GM12878 (cell line): ENCODE results near the gene WNT9B. TPM values are rescaled to one million over a fixed set of nuclear protein-coding genes. Genes with fewer than 3 reads are reported as not detected.

Experiments
- ATAC-seq: fragments of 200-7000 bp; cut with Tn5 transposase; 3 replicates; pipeline ENCODE4 v1.9.1; 2020; ENCODE audit warnings: mild to moderate bottlenecking, moderate library complexity
- BruUV-seq: library from RNA; stranded (reverse); fragments of 400-500 nt; replicated peaks from 2 replicates; lab custom pipeline; 2021; lab: Mats Ljungman, UMichigan
- CTCF ChIA-PET: fragments of 300-600 bp; sonication (Branson Sonifier 250); formaldehyde crosslinking; extraction: SDS; loops from one replicate; lab custom pipeline; 2021; ENCODE audit warnings: inconsistent platforms; lab: Yijun Ruan, JAX
- POLR2A ChIA-PET: fragments of 350-600 bp; formaldehyde crosslinking; extraction: SDS; loops from one replicate; lab custom pipeline; 2021; ENCODE audit warnings: inconsistent platforms; lab: Charles Lee
- RAD21 ChIA-PET: fragments of 300-600 bp; sonication (Branson Sonifier 250); formaldehyde crosslinking; loops from one replicate; lab custom pipeline; 2023; ENCODE audit warnings: antibody characterized with exemption; ENCODE audit not compliant: unreplicated experiment; lab: Charles Lee
- SMC1A ChIA-PET: fragments of 300-600 bp; sonication (Branson Sonifier 250); formaldehyde crosslinking; loops from one replicate; lab custom pipeline; 2023; ENCODE audit not compliant: unreplicated experiment, uncharacterized antibody; lab: Charles Lee
- DNase-seq: peaks from one replicate; pipeline ENCODE4 v3.0.0-alpha.2; 2011; ENCODE audit warnings: low read depth, low spot score
- FAIRE-seq: peaks from 3 replicates; lab custom pipeline; 2011; peaks lifted over from hg19 to GRCh38; lab: Jason Lieb, UNC
- H2AFZ ChIP-seq: 2 replicates; pipeline ENCODE4 v1.6.0; 2011; ENCODE audit warnings: low read depth, low read length, control low read depth; ENCODE audit not compliant: control insufficient read depth
- H3K27ac ChIP-seq: 2 replicates; pipeline ENCODE4 v1.5.1; 2011; ENCODE audit warnings: control low read depth; ENCODE audit not compliant: control insufficient read depth, insufficient read depth
- H3K27me3 ChIP-seq, 2 experiments: replicated peaks in 1 of 2; 2 replicates each; pipeline versions ENCODE4 v1.6.0 to v1.6.1; 2011; ENCODE audit warnings: low read length in 1 of 2; ENCODE audit not compliant: control insufficient read depth in 2 of 2, insufficient read depth in 2 of 2
- H3K36me3 ChIP-seq, 2 experiments: 2 replicates each; pipeline ENCODE4 v1.5.1; 2011; ENCODE audit warnings: low read length in 1 of 2; ENCODE audit not compliant: control insufficient read depth in 2 of 2, insufficient read depth in 2 of 2
- H3K4me1 ChIP-seq: 2 replicates; pipeline ENCODE4 v1.6.1; 2011; ENCODE audit warnings: mild to moderate bottlenecking, low read length, moderate library complexity, mixed read lengths; ENCODE audit not compliant: control insufficient read depth, insufficient read depth
- H3K4me2 ChIP-seq: 2 replicates; pipeline ENCODE4 v1.6.0; 2011; ENCODE audit warnings: control low read depth; ENCODE audit not compliant: control insufficient read depth, insufficient read depth
- H3K4me3 ChIP-seq: fragments of 200-600 bp; sonication (generic); 2 replicates; pipeline ENCODE4 v1.5.1; 2016
- H3K79me2 ChIP-seq: 2 replicates; pipeline ENCODE4 v1.6.0; 2011; ENCODE audit warnings: low read length; ENCODE audit not compliant: control insufficient read depth, insufficient read depth
- H3K9ac ChIP-seq: 2 replicates; pipeline ENCODE4 v1.8.0; 2011; ENCODE audit warnings: low read length, control low read depth, mixed read lengths; ENCODE audit not compliant: control insufficient read depth, insufficient read depth
- H3K9me3 ChIP-seq: replicated peaks from 3 replicates; pipeline ENCODE4 v1.5.1; 2011; ENCODE audit warnings: mild to moderate bottlenecking, low read length; ENCODE audit not compliant: control insufficient read depth, insufficient read depth
- H4K20me1 ChIP-seq: 2 replicates; pipeline ENCODE4 v1.6.0; 2011; ENCODE audit not compliant: control insufficient read depth, insufficient read depth
- BCL3 ChIP-seq: IDR thresholded peaks from 2 replicates; pipeline ENCODE4 v1.6.1; 2011; ENCODE audit warnings: borderline replicate concordance, low read depth, mild to moderate bottlenecking, moderate library complexity, low read length; ENCODE audit not compliant: insufficient read depth, poor library complexity, severe bottlenecking
- CUX1 ChIP-seq: IDR thresholded peaks from 2 replicates; pipeline ENCODE4 v1.6.1; 2012; ENCODE audit warnings: improper control_type of control experiment, low read depth, low read length; ENCODE audit not compliant: insufficient replicate concordance
- E4F1 ChIP-seq: fragments of 450-650 bp; IDR thresholded peaks from 2 replicates; pipeline ENCODE4 v1.6.1; 2018; ENCODE audit warnings: borderline replicate concordance, mild to moderate bottlenecking; ENCODE audit not compliant: partially characterized antibody
- ETV6 ChIP-seq, 2 experiments: fragments of 450-650 bp in 1 of 2; IDR thresholded peaks in 1 of 2; conservative IDR thresholded peaks in 1 of 2; 2 replicates each; pipeline ENCODE4 v1.6.1; 2014; ENCODE audit warnings: antibody characterized with exemption in 1 of 2, borderline replicate concordance in 1 of 2, low read depth in 1 of 2, mild to moderate bottlenecking in 1 of 2, moderate library complexity in 1 of 2
- JUND ChIP-seq: IDR thresholded peaks from 2 replicates; pipeline ENCODE4 v1.6.1; 2012; ENCODE audit warnings: low read depth, mild to moderate bottlenecking, low read length, improper control_type of control experiment, moderate library complexity
- KLF5 ChIP-seq: fragments of 450-650 bp; IDR thresholded peaks from 2 replicates; pipeline ENCODE4 v1.6.1; 2014; ENCODE audit warnings: mild to moderate bottlenecking; ENCODE audit not compliant: partially characterized antibody
- NR2C1 ChIP-seq: fragments of 450-650 bp; IDR thresholded peaks from 2 replicates; pipeline ENCODE4 v1.6.1; 2017; ENCODE audit warnings: antibody characterized with exemption, mild to moderate bottlenecking, moderate library complexity
- POLR2A ChIP-seq: IDR thresholded peaks from 2 replicates; pipeline ENCODE4 v1.6.1; 2011; ENCODE audit warnings: low read depth, mild to moderate bottlenecking, low read length
- STAT3 ChIP-seq: IDR thresholded peaks from 2 replicates; pipeline ENCODE4 v1.6.1; 2011; ENCODE audit warnings: low read depth, low read length, improper control_type of control experiment
- ZNF384 ChIP-seq: IDR thresholded peaks from 2 replicates; pipeline ENCODE4 v1.6.1; 2012; ENCODE audit warnings: low read depth, mild to moderate bottlenecking, low read length, improper control_type of control experiment, borderline replicate concordance
- WGBS: methylation state at CpG from one replicate; pipeline ENCODE4 v1.1.6; 2016; ENCODE audit warnings: low lambda C conversion rate; ENCODE audit not compliant: insufficient replicate concordance, insufficient coverage; ENCODE audit errors: missing lambda C conversion rate; 5-methylcytosine and 5-hydroxymethylcytosine counted together
- in situ Hi-C: fragments of 300-500 bp; cut with MboI; formaldehyde crosslinking; loops from 9 replicates; pipeline ENCODE4 v1.14.3; 2018; ENCODE audit warnings: mixed read lengths
- intact Hi-C: fragments of 100-400 bp; cut with micrococcal nuclease; formaldehyde crosslinking; loops from one replicate; pipeline ENCODE4 v1.14.2; 2022; ENCODE audit not compliant: unreplicated experiment
- polyA plus RNA-seq, 11 experiments: library from polyadenylated mRNA; depleted of rRNA in 4 of 11; unstranded in 6 of 11; stranded (reverse) in 5 of 11; fragments of >200 nt; fragmentation: Nextera tagmentation in 4 of 11; fragmentation: Illumina TruSeq in 1 of 11; extraction: Ambion mirVana in 4 of 11; extraction: Trizol in 1 of 11; gene quantifications; 1 replicate in 1 of 11; 2 replicates in 10 of 11; pipeline versions ENCODE4 v1.2.1 to v1.2.3, GENCODE V29; 2011 to 2016; ENCODE audit warnings: inconsistent platforms in 2 of 11, missing spikeins in 2 of 11, low read depth in 1 of 11
- total RNA-seq, 4 experiments: library from RNA; depleted of rRNA in 3 of 4; stranded (reverse); fragments of >200 nt in 3 of 4; fragmentation: Illumina TruSeq in 1 of 4; extraction: Trizol in 1 of 4; gene quantifications; 2 replicates each; pipeline versions ENCODE4 v1.2.1 to v1.2.3, GENCODE V29; 2013 to 2021

Gene WNT9B
- total and polyA plus RNA-seq, 10 of the 15 experiments (the other 5 are each of a cell fraction or from before 2014, with no cell fraction given) = not detected

- Histone ChIP-seq H3K9ac (no peak overlapping the region), H3K4me3 (no peak overlapping the region)
- no TSS peak for BruUV-seq
- CTCF ChIA-PET = no interaction called here
- RAD21 ChIA-PET = no interaction called here
- SMC1A ChIA-PET = no interaction called here
- ATAC-seq = no peak
- no peak for TF ChIP-seq ETV6 (conservative IDR thresholded peaks at IDR 0.05 in 1 of 2, IDR thresholded peaks at IDR 0.05 in 1 of 2; ENCODE audit: borderline replicate concordance in 1 of 2, low read depth in 1 of 2)
- no peak for TF ChIP-seq JUND
- no peak for TF ChIP-seq KLF5
- no peak for TF ChIP-seq CUX1
- TF ChIP-seq NR2C1 = no peak
- TF ChIP-seq STAT3 = no peak
- no peak for TF ChIP-seq E4F1
- no peak for TF ChIP-seq POLR2A
- TF ChIP-seq ZNF384 = no peak
- no peak for TF ChIP-seq BCL3
- TF ChIP-seq, all 136 proteins: peak for 0
- peaks cover 4% of the 10 kb centered on the region for H4K20me1 ChIP-seq
- no peak overlapping the region for H3K27ac ChIP-seq
- FAIRE-seq (no peak), DNase-seq (no peak)
- no peak overlapping the region for H2AFZ ChIP-seq
- WGBS = 95% methylated on average over 10 of the region's 10 CpGs
- peaks cover 52% of the 10 kb centered on the region for H3K79me2 ChIP-seq
- 0 out of 2 replicates have a peak, but pooled peaks cover 4% of the 10 kb centered on the region for H3K4me1 ChIP-seq
- intact Hi-C loops = no loop called here
- no peaks in the 10 kb centered on the region for H3K27me3 ChIP-seq
- no peak overlapping the region for H3K4me2 ChIP-seq
- in situ Hi-C loops = no loop called here
- peaks cover 8 to 46% of the 10 kb centered on the region in 2 experiments for H3K36me3 ChIP-seq
- POLR2A ChIA-PET = no interaction called here
- no peaks in the 10 kb centered on the region for H3K9me3 ChIP-seq
These were observed 77.3 kb downstream of the WNT9B start for GRCh38 chr17:46928467-46929261.
